GM18526 (cell line): ENCODE data around the gene CRAT.

Experiments
- POLR2A ChIP-seq: IDR thresholded peaks from 3 replicates; pipeline ENCODE4 v1.6.1; 2011; ENCODE audit not compliant: insufficient read length; ENCODE audit errors: extremely low read depth

CRAT gene

GRCh38 chr9:129102791-129103594, 7.6 kb downstream of the CRAT start:
- no peak for TF ChIP-seq POLR2A

GRCh38 chr9:129102095-129102525, 8.5 kb downstream of the CRAT start:
- TF ChIP-seq POLR2A, result no peak

GRCh38 chr9:129101279-129101678, 9.3 kb downstream of the CRAT start:
- TF ChIP-seq POLR2A, result no peak

GRCh38 chr9:129100383-129101169, 10.0 kb downstream of the CRAT start:
- no peak for TF ChIP-seq POLR2A

GRCh38 chr9:129098328-129098727, 12.3 kb downstream of the CRAT start:
- no peak for TF ChIP-seq POLR2A

- no peak for TF ChIP-seq POLR2A
Observed at GRCh38 chr9:129097671-129098306, 12.8 kb downstream of the CRAT start.

GRCh38 chr9:129095908-129096307, 14.7 kb downstream of the CRAT start:
- no peak for TF ChIP-seq POLR2A

- TF ChIP-seq POLR2A, result no peak
Observed at GRCh38 chr9:129095170-129095667, 15.4 kb downstream of the CRAT start.

GRCh38 chr9:129094387-129095169, 16.0 kb downstream of the CRAT start:
- no peak for TF ChIP-seq POLR2A

- no peak for TF ChIP-seq POLR2A
Observed at GRCh38 chr9:129093602-129094386, 16.8 kb downstream of the CRAT start.

GRCh38 chr9:129089246-129089645, 21.3 kb downstream of the CRAT start:
- no peak for TF ChIP-seq POLR2A

GRCh38 chr9:129084087-129084486, 26.5 kb downstream of the CRAT start:
- no peak for TF ChIP-seq POLR2A

- TF ChIP-seq POLR2A, result no peak
Observed at GRCh38 chr9:129081388-129081904, 29.1 kb downstream of the CRAT start.

- peak; percentile 82 for TF ChIP-seq POLR2A
Observed at GRCh38 chr9:129080601-129081387, 29.8 kb downstream of the CRAT start, which contains the start of gene DOLPP1. Gene DOLPP1, plus strand, starts transcription at chr9:129081111. Its CDS starts 21 bp downstream, at chr9:129081132.

GRCh38 chr9:129080298-129080600, 30.3 kb downstream of the CRAT start:
- no peak for TF ChIP-seq POLR2A
